Measurements from ENCODE around the gene SLC16A9. TPM values are rescaled to one million over a fixed set of nuclear protein-coding genes. Genes with fewer than 3 reads are reported as not detected.
A peak's percentile ranks its signal among the peaks of the same experiment; 100 is the strongest.

Gene SLC16A9
- total RNA-seq, 1 donor from 2014 or later, result 1.2 TPM

- peaks cover 6% of the 10 kb centered on the region for H3K4me1 Mint-ChIP-seq
- no peak for ATAC-seq (ENCODE audit: low read depth)
- H3K27me3 Mint-ChIP-seq, result no peaks in the 10 kb centered on the region
- DNase-seq, result no peak
- ChIA-PET CTCF (no interaction called here), POLR2A (no interaction called here)
- H3K9me3 Mint-ChIP-seq, result no peaks in the 10 kb centered on the region
- no peaks in the 10 kb centered on the region for H3K36me3 Mint-ChIP-seq (ENCODE audit: low read depth)
- H3K27ac Mint-ChIP-seq, result no peak overlapping the region
- H3K4me3 Mint-ChIP-seq, result no peak overlapping the region
- intact Hi-C loops (cut with micrococcal nuclease), result no loop called here
- TF ChIP-seq CTCF (IDR thresholded peaks at IDR 0.05), result no peak
These were observed 26.4 kb downstream of the SLC16A9 start for GRCh38 chr10:59682986-59683937.

GRCh38 chr10:59680199-59680598, 29.5 kb downstream of the SLC16A9 start:
- Mint-ChIP-seq H3K27ac (no peak overlapping the region), H3K4me3 (no peak overlapping the region), H3K9me3 (no peaks in the 10 kb centered on the region), H3K27me3 (no peaks in the 10 kb centered on the region), H3K4me1 (peaks cover 15% of the 10 kb centered on the region), H3K36me3 (ENCODE audit: low read depth) (no peaks in the 10 kb centered on the region)
- intact Hi-C loops (cut with micrococcal nuclease), result no loop called here
- no peak for ATAC-seq (ENCODE audit: low read depth)
- no peak for TF ChIP-seq CTCF (IDR thresholded peaks at IDR 0.05)
- DNase-seq, result no peak
- ChIA-PET CTCF (no interaction called here), POLR2A (no interaction called here)

- H3K27me3 Mint-ChIP-seq, result no peaks in the 10 kb centered on the region
- intact Hi-C loops (cut with micrococcal nuclease), result no loop called here
- no peak overlapping the region for H3K27ac Mint-ChIP-seq
- no peaks in the 10 kb centered on the region for H3K9me3 Mint-ChIP-seq
- no peak for TF ChIP-seq CTCF (IDR thresholded peaks at IDR 0.05)
- peaks cover 16% of the 10 kb centered on the region for H3K4me1 Mint-ChIP-seq
- CTCF ChIA-PET, result no interaction called here
- peak; percentile 40 for ATAC-seq (ENCODE audit: low read depth)
- POLR2A ChIA-PET, result no interaction called here
- no peaks in the 10 kb centered on the region for H3K36me3 Mint-ChIP-seq (ENCODE audit: low read depth)
- no peak overlapping the region for H3K4me3 Mint-ChIP-seq
- DNase-seq, result no peak
These were observed 30.8 kb downstream of the SLC16A9 start for GRCh38 chr10:59678884-59679301.

- Mint-ChIP-seq H3K9me3 (no peaks in the 10 kb centered on the region), H3K4me1 (peaks cover 22% of the 10 kb centered on the region), H3K4me3 (no peak overlapping the region), H3K36me3 (ENCODE audit: low read depth) (no peaks in the 10 kb centered on the region), H3K27ac (peak overlapping the region; percentile 15), H3K27me3 (no peaks in the 10 kb centered on the region)
- TF ChIP-seq CTCF (IDR thresholded peaks at IDR 0.05), result no peak
- ChIA-PET CTCF (no interaction called here), POLR2A (no interaction called here)
- ATAC-seq (ENCODE audit: low read depth), result no peak
- intact Hi-C loops (cut with micrococcal nuclease), result no loop called here
- no peak for DNase-seq
These were observed 32.3 kb downstream of the SLC16A9 start for GRCh38 chr10:59677253-59677831.

- Mint-ChIP-seq H3K36me3 (ENCODE audit: low read depth) (no peaks in the 10 kb centered on the region), H3K4me3 (no peak overlapping the region), H3K27me3 (no peaks in the 10 kb centered on the region), H3K4me1 (peaks cover 38% of the 10 kb centered on the region), H3K9me3 (no peaks in the 10 kb centered on the region), H3K27ac (no peak overlapping the region)
- DNase-seq (no peak), ATAC-seq (ENCODE audit: low read depth) (no peak)
- POLR2A ChIA-PET, result no interaction called here
- intact Hi-C loops (cut with micrococcal nuclease), result no loop called here
- TF ChIP-seq CTCF (IDR thresholded peaks at IDR 0.05), result no peak
- CTCF ChIA-PET, result no interaction called here
These were observed 33.8 kb downstream of the SLC16A9 start for GRCh38 chr10:59675812-59676211.

Measured in activated B cell treated with CpG ODN at 0.5 μM for 24 hours (primary cell).